Osteocyte (in vitro differentiated cells): ENCODE data around the gene ZSCAN10. TPM values are rescaled to one million over a fixed set of nuclear protein-coding genes. Genes with fewer than 3 reads are reported as not detected.

Experiments
- DNase-seq: peaks from one replicate; pipeline ENCODE4 v3.0.0; 2021; ENCODE audit warnings: mixed read lengths; ENCODE audit not compliant: unreplicated experiment; ENCODE audit errors: extremely low spot score
- H3K27ac Mint-ChIP-seq: one replicate; pipeline ENCODE4 v1.8.0; 2021; ENCODE audit warnings: mild to moderate bottlenecking, mixed read lengths; ENCODE audit not compliant: unreplicated experiment
- H3K27me3 Mint-ChIP-seq: one replicate; pipeline ENCODE4 v1.8.0; 2021; ENCODE audit warnings: mixed read lengths; ENCODE audit not compliant: unreplicated experiment
- H3K36me3 Mint-ChIP-seq: one replicate; pipeline ENCODE4 v1.8.0; 2021; ENCODE audit warnings: mixed read lengths; ENCODE audit not compliant: unreplicated experiment
- H3K4me1 Mint-ChIP-seq: one replicate; pipeline ENCODE4 v1.8.0; 2021; ENCODE audit warnings: mixed read lengths; ENCODE audit not compliant: unreplicated experiment
- H3K4me3 Mint-ChIP-seq: one replicate; pipeline ENCODE4 v1.8.0; 2021; ENCODE audit warnings: mild to moderate bottlenecking, moderate library complexity, mixed read lengths; ENCODE audit not compliant: unreplicated experiment
- H3K9me3 Mint-ChIP-seq: one replicate; pipeline ENCODE4 v1.8.0; 2021; ENCODE audit warnings: mixed read lengths; ENCODE audit not compliant: unreplicated experiment
- CTCF ChIP-seq: fragments of 200-600 bp; sonication (generic); IDR thresholded peaks from 2 replicates; pipeline ENCODE4 v1.5.0; 2021; ENCODE audit warnings: antibody characterized with exemption, mild to moderate bottlenecking, moderate library complexity
- total RNA-seq: library from RNA; stranded (reverse); gene quantifications from 2 replicates; pipeline ENCODE4 v1.2.1, GENCODE V29; 2021

Gene ZSCAN10
- total RNA-seq, 1 donor from 2014 or later: not detected

DNA sequence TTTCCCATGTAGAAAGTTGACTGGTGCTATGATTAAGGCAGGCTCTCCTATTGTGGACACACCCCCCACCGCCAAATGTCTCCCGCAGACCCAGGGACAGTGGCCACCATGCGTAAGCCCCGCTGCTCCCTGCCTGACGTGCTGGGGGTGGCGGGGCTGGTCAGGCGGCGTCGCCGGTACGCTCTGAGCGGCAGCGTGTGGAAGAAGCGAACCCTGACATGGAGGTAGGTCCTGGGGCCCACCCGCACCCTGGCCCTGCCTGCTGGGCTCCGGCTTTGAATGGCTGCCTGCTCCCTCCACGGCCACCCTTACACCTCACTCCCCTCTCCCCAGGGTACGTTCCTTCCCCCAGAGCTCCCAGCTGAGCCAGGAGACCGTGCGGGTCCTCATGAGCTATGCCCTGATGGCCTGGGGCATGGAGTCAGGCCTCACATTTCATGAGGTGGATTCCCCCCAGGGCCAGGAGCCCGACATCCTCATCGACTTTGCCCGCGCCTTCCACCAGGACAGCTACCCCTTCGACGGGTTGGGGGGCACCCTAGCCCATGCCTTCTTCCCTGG, 49.1 kb downstream of the ZSCAN10 start:
- peaks cover 21% of the 10 kb centered on the region for H3K27me3 Mint-ChIP-seq
- peaks cover 6% of the 10 kb centered on the region for H3K36me3 Mint-ChIP-seq
- H3K9me3 Mint-ChIP-seq: no peaks in the 10 kb centered on the region
- H3K4me1 Mint-ChIP-seq: peaks cover 7% of the 10 kb centered on the region
- no peak for DNase-seq
- TF ChIP-seq CTCF: no peak
- no peak overlapping the region for H3K27ac Mint-ChIP-seq
- H3K4me3 Mint-ChIP-seq: no peak overlapping the region

DNA sequence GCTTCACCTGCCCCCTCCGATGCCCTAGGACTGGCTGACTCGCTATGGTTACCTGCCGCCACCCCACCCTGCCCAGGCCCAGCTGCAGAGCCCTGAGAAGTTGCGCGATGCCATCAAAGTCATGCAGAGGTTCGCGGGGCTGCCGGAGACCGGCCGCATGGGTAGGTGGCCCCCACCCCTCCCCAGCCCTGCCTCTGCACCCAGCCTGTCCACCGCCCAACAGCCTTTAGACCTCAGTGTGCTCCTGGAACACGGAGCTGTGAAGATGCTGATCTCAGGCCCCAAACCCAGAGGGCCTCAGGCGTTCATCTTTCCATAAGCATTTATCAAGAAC, 51.7 kb downstream of the ZSCAN10 start:
- Mint-ChIP-seq H3K36me3 (no peaks in the 10 kb centered on the region), H3K27me3 (peaks cover 25% of the 10 kb centered on the region), H3K27ac (no peak overlapping the region), H3K4me1 (peaks cover 14% of the 10 kb centered on the region), H3K4me3 (peak overlapping the region; percentile 62), H3K9me3 (no peaks in the 10 kb centered on the region)
- DNase-seq: no peak
- no peak for TF ChIP-seq CTCF

- peak overlapping the region; percentile 62 for H3K4me3 Mint-ChIP-seq
- H3K36me3 Mint-ChIP-seq: no peaks in the 10 kb centered on the region
- TF ChIP-seq CTCF: no peak
- no peaks in the 10 kb centered on the region for H3K9me3 Mint-ChIP-seq
- DNase-seq: no peak
- H3K4me1 Mint-ChIP-seq: peaks cover 14% of the 10 kb centered on the region
- H3K27ac Mint-ChIP-seq: no peak overlapping the region
- peaks cover 25% of the 10 kb centered on the region for H3K27me3 Mint-ChIP-seq
Observed at GRCh38 chr16:3046641-3047386, 52.3 kb downstream of the ZSCAN10 start.

- no peak for DNase-seq
- Mint-ChIP-seq H3K4me3 (peak within 1 kb of the TSS; percentile 77), H3K27me3 (peaks cover 25% of the 10 kb centered on the region), H3K36me3 (no peaks in the 10 kb centered on the region), H3K9me3 (no peaks in the 10 kb centered on the region), H3K4me1 (peaks cover 14% of the 10 kb centered on the region), H3K27ac (peak within 1 kb of the TSS; percentile 23)
- TF ChIP-seq CTCF: no peak
Observed at GRCh38 chr16:3045758-3046640, 53.1 kb downstream of the ZSCAN10 start, which contains the start of gene MMP25. TSS of gene MMP25 (plus strand) at chr16:3046561. CDS start at chr16:3046918, 357 bp downstream.

DNA sequence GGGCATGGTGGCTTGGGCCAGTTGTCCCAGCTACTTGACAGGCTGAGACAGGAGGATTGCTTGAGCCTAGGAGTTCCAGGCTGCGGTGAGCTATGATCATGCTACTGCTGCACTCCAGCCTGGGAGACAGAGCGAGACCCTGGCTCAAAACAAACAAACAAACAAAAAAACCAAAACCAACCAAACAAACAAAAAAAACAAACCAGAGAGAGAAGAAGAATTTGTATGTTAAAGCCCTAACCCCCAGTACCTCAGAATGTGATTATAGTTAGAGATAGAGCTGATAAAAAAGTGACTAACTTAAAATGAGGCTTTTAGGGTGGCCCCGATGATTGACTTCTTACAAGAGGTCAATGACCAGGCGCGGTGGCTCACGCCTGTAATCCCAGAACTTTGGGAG, 54.4 kb downstream of the ZSCAN10 start:
- TF ChIP-seq CTCF: no peak
- Mint-ChIP-seq H3K27ac (no peak overlapping the region), H3K9me3 (no peaks in the 10 kb centered on the region), H3K27me3 (peaks cover 23% of the 10 kb centered on the region), H3K4me1 (peaks cover 14% of the 10 kb centered on the region), H3K36me3 (no peaks in the 10 kb centered on the region), H3K4me3 (peak overlapping the region; percentile 77)
- DNase-seq: no peak
